NAMALWA (cell line): ENCODE results near the gene POLR2H.

Experiments
- DNase-seq: peaks from one replicate; pipeline ENCODE4 v3.0.0-alpha.2; 2015; ENCODE audit warnings: low spot score

Gene POLR2H

DNA sequence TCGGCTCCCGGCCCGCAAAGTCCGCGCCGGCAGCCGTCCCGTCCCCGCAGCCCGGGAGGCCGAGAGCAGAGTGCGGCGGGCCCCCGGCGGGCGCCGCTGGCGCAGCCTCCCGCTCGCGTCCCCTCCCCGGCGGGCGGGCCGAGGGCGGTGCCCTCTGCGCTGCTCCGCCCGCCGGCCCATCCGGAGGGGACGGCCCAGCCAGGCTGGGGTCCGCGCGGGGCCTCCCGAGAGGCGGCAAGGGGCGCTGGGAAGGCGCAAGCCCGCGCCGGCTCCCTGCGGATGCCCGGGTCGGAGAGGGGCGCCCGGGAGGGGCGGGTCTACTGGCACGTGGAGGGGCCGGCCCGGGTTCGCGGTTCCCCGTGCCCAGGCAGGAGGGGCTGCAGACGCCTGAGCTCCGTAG, at the start of gene POLR2H, which contains the start of gene CLCN2:
TSS of gene POLR2H (plus strand) at position 179 of the 400 bp plus-strand sequence. CDS start 1,783 bp downstream, outside the sequence.
TSS of gene CLCN2 (minus strand) at position 74 of the 400 bp plus-strand sequence. CDS start 126 bp downstream, outside the sequence.
- DNase-seq = peak; percentile 61

DNA sequence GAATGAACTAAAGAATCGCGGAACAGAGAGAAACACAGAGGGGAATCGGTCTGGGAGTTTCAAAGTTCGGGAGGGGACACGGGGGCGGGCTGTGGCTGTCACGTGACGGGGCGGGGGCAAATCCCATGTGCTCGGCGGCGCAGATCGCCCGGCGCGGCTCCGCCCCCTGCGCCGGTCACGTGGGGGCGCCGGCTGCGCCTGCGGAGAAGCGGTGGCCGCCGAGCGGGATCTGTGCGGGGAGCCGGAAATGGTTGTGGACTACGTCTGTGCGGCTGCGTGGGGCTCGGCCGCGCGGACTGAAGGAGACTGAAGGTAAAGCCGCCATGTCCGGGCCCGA, 47.2 kb upstream of the POLR2H start, which contains the start of gene EIF4G1:
TSS of gene EIF4G1 (plus strand) at position 244 of the 337 bp plus-strand sequence. CDS start 1,191 bp downstream, outside the sequence.
- peak; percentile 91 for DNase-seq

- DNase-seq = peak; percentile 57
These were observed 46.6 kb upstream of the POLR2H start for GRCh38 chr3:184314700-184315542.

GRCh38 chr3:184315543-184315867, 46.0 kb upstream of the POLR2H start:
- DNase-seq = peak; percentile 36

GRCh38 chr3:184315871-184316661, 45.4 kb upstream of the POLR2H start:
- DNase-seq = no peak

DNA sequence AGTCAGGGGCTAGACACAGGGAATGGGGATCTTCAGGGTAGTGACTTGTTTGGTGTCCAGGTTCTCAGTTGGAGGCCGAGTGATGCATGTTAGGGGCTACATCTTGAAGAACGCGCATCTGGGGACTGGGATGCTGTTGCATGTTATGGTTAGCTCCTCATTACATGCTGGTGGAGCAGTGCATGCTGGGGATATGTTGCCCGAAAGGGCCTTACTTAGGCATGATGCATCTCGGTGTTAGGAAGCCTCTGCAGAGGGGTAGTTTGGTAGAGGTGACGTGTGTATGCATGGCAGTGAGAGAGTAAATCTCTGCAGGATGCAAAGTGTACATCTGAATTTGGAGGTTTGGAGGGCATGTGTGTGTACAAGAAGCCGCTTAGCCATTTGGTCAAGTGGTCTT, 44.7 kb upstream of the POLR2H start:
- no peak for DNase-seq

- DNase-seq = no peak
These were observed 44.3 kb upstream of the POLR2H start for GRCh38 chr3:184317201-184317600.

GRCh38 chr3:184320104-184320445, 41.4 kb upstream of the POLR2H start:
- no peak for DNase-seq

DNA sequence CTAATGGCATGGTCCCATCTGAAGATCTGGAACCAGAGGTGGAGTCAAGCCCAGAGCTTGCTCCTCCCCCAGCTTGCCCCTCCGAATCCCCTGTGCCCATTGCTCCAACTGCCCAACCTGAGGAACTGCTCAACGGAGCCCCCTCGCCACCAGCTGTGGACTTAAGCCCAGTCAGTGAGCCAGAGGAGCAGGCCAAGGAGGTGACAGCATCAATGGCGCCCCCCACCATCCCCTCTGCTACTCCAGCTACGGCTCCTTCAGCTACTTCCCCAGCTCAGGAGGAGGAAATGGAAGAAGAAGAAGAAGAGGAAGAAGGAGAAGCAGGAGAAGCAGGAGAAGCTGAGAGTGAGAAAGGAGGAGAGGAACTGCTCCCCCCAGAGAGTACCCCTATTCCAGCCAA, 39.8 kb upstream of the POLR2H start:
- DNase-seq = no peak

DNA sequence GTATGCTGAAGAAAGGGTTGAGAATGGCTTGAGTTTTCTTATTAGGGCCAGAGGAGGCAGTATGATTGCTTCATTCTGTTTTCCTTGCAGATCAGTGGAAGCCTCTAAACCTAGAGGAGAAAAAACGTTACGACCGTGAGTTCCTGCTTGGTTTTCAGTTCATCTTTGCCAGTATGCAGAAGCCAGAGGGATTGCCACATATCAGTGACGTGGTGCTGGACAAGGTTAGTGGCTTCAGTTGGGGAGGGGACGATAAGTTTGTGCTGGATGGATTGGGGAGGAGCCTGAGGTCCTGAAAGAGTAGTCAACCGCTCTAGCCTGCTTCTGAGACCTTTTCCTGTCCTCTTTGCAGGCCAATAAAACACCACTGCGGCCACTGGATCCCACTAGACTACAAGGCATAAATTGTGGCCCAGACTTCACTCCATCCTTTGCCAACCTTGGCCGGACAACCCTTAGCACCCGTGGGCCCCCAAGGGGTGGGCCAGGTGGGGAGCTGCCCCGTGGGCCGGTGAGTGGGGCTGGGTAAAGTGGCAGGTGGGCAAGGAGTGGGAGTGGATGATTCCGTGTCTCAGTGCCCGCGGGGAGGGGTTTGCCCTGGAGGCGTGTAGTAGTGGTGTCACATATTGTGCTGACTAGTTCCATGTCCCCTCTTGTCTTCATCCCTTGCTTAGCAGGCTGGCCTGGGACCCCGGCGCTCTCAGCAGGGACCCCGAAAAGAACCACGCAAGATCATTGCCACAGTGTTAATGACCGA, 38.6 kb upstream of the POLR2H start:
- DNase-seq = no peak

DNA sequence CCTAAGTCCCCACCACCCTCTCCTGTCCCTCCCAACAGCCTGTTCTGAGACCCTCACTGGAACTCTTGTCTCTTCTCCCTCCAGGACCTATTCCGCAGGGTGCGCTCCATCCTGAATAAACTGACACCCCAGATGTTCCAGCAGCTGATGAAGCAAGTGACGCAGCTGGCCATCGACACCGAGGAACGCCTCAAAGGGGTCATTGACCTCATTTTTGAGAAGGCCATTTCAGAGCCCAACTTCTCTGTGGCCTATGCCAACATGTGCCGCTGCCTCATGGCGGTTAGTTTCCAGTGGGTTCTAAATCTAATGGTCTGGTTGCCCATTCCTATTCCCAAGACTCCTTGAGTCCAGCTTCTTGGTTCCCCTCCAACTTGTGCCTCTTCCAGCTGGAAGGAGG, 37.8 kb upstream of the POLR2H start:
- no peak for DNase-seq

- no peak for DNase-seq
These were observed 36.2 kb upstream of the POLR2H start for GRCh38 chr3:184325269-184325668.

GRCh38 chr3:184325715-184326369, 35.7 kb upstream of the POLR2H start:
- DNase-seq = no peak

DNA sequence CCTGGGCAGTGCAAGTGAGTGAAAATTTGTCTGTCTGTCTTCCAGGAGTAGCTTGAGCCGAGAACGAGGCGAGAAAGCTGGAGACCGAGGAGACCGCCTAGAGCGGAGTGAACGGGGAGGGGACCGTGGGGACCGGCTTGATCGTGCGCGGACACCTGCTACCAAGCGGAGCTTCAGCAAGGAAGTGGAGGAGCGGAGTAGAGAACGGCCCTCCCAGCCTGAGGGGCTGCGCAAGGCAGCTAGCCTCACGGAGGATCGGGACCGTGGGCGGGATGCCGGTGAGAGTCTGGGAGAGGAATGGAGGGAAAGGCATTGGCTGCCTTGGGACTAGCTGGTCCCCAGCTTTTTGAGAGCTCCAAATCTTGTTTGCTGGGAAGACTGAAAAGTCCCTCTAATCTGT, 34.3 kb upstream of the POLR2H start:
- no peak for DNase-seq

DNA sequence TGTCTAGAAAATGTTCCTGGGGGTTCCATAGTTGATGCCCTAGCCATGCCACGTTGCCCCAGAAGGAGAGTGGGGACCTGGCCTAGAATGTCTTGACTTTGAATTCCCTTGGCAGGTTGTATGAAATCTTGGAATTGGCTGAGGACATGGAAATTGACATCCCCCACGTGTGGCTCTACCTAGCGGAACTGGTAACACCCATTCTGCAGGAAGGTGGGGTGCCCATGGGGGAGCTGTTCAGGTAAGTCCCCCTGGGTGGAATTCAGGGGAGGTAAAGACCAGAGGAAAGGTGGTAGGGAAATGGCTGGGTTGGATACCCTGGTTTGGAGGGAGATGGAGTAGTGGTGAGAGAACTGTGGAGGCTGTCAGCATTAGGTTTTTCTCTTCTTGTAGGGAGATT, 33.0 kb upstream of the POLR2H start:
- no peak for DNase-seq

- DNase-seq = no peak
These were observed 29.0 kb upstream of the POLR2H start for GRCh38 chr3:184332370-184333090.

DNA sequence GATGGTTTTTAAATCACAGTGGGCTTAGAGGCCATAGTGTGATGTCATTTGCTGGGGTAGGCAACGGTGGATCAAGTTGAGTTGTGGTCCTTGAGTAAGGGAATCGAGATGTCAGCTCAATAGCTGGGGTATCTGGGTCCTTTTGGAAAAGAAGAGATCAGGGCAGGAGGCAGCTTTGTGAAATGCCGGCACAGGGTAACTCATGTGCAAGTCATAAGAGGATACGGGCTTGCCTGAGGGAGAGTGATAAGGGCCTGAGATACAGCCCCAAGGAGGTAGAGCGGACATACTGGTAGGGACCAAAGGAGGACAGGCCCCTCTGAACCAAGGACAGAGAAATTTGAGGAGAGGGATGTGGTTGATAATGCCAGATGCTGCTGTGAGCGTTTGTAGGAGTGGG, 28.3 kb upstream of the POLR2H start:
- DNase-seq = no peak

DNA sequence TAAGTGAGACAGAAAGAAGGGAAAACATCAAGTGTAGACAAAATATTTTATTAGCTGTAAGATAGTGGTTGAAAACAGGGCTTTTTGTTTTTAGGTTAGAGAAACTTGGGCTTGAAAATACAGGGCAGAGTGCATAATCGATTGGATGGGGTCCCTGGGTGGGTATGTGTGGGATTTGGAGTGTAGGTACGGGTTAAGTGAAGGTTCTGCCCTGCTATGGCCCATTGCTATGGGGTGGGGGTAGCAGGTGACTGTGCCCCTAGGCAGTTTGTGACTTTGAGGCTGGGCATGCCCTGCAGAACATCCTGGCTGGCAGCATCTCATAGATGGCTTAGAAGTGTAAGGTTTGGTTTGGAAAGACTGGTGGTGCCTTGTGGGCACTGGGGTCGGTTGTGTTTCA, 27.8 kb upstream of the POLR2H start:
- no peak for DNase-seq

- DNase-seq = peak; percentile 39
These were observed 26.9 kb upstream of the POLR2H start for GRCh38 chr3:184334470-184335158.

- DNase-seq = no peak
These were observed 26.2 kb upstream of the POLR2H start for GRCh38 chr3:184335291-184335660.
